ENCODE data around the gene SPATA32.

Gene SPATA32

DNA sequence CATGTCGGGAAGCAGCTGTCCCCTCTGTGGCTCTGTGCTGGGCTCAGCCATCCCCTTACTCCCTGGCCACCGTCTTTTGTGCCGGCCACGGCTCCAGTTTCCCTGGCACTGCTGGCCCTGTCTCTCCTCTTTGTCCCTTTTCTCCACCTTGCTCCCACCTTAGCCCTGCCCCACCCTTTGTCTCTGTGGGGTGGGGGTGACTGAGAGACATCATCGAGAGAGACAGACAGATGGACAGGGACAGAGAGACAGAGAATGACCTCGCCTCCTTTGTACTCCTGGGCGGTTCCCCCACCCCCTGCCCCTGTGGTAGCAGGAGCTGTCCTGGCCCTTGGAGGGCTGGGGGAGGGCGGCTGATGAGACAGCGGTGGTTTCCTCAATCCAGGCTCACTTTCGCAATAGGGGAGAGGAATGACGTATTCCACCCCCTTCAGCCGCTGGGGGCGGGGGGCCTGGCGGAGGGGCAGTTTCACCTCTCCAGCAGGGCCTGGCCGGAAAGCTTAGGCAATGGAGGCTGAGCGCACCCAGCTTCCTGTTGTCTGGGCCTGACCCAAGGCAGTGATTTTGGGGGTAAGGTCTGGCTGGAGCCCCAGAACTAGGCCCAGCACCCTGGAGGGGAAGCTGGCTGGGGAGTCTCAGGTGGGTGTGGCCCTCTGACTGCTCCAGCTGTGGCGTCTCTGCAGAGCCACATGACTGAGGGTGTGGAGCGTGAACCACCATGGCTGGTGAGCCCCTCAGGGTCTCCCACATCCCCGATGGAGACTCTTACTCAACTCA lies 32.9 kb downstream of the SPATA32 start:
- peak; percentile 81 for DNase-seq (ENCODE audit: low read depth)

DNA sequence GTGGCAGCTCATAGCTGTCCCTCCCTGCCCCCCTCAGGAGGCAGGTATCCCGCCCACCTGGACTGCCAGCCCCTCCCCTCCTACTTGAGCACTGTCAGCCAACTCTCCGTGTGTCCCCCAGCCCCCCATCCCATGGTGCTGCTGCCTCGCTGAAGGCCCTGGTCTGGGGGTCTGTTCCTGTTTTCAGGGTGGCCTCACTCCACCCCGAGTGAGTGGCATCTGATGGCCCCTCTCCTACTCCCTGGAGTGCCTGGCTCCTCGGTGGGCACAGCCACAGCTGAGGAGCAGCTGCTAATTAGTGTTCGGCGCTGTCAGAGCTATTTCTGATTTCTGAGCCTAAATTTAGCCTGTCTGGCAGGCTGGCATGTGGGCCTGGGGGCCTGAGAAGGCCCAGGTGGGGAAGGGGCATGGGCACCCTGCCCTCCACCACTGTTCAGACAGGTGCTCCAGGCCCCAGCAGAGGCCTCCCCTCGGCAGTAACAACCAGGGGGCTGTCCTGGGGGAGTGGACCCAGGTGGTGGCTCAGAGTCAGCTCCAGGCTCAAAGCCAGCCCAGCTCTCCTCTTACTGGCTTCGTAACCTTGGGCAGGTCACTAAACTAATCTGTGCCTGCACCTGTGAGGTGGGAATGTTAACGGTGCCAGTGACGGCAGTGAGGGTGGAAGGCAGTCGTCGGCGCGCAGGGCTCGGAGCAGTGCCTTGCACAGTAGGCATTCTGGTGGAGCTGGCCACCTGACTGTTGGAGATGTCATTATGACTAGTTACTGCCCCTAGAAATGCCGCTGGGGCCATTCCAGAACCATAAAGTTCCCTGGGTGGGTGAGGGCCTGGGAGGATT lies 33.8 kb downstream of the SPATA32 start:
- DNase-seq (ENCODE audit: low read depth) = no peak

DNA sequence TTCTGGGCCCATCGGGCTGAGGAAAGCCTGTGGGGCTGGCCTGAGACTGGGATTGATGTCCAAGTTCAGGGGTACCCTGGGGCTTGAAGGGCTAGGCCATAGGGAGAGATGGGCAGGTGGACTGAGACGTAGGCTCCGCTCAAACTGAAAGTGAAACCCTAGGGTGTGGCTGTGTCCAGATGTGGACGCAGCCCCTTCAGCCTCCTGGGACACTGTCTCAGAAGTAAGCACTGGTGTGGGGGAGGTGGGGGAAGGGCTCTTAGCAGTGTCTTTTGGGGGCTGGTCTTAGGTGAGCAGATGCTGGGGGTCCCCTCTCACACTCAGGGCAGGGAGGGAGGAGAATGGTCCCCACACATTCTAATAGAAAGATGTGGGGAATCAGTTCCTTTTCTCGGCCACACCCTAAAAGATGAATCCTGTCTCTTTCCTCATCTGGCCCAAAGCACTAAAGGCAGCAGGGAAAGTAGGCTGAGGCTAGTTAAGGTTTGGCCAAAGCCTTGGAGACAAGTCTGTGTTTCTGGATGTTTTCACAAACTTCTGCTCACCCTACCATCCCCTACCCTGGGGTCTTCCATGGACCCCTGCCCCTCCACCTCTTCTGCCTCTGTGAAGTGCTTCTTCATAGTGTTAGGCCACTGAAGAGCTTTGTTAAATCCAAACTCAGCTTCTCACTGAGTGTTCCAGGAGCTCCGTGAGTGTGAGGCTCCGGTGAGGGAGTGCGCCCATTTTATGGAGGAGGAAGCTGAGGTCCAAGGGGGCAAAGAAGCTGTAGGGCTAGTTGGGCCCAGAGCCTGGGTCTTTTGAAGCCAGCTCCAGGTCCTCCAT lies 34.6 kb downstream of the SPATA32 start:
- no peak for DNase-seq (ENCODE audit: low read depth)

DNA sequence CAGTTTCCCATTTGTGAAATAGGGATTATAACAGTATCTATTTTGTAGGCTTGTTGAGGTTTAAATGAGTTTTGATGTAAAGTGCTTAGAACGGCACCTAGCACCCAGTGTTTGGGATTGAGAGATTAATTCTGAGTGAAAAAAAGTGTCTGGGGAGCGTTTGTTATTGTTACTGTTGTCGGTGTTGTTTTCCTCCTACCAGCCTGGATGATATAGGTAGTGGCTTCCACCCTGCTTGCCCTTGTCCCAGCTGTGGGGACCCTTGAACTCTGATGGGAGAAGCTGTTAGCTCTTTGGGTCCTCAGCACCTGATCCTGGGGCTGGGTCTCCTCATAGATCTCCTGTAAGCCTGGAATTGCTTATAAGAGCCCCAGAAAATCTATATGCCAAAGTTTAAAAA lies 35.3 kb downstream of the SPATA32 start:
- DNase-seq (ENCODE audit: low read depth) = no peak

DNA sequence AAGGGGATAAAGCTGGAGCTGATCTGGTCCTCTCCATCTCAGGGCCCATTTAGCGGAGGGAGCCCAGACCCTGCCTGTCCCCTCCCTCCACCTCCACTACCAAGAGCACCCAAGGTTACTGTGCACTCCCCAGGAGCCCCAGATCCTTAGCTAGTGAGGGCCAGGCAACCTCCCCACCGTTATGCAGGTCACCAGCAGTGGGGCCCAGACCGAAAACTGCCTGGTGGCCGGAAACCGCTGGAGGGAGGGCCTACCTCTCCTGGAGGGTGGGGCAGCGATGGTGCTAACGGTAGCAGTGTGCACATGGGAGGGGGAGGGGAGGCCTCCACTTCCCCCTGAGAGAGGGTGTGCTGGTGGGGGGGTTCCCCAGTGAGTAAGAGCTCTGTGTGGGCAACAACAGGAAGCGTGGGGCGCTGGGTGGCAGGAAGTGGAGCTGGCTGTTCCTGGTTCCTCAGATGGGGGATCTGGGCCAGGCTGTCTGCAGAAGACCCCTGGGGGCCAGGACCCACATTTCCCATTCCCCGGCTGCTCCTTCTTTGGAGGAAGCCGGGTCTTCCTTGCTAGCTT lies 35.8 kb downstream of the SPATA32 start:
- peak; percentile 93 for DNase-seq (ENCODE audit: low read depth)

DNA sequence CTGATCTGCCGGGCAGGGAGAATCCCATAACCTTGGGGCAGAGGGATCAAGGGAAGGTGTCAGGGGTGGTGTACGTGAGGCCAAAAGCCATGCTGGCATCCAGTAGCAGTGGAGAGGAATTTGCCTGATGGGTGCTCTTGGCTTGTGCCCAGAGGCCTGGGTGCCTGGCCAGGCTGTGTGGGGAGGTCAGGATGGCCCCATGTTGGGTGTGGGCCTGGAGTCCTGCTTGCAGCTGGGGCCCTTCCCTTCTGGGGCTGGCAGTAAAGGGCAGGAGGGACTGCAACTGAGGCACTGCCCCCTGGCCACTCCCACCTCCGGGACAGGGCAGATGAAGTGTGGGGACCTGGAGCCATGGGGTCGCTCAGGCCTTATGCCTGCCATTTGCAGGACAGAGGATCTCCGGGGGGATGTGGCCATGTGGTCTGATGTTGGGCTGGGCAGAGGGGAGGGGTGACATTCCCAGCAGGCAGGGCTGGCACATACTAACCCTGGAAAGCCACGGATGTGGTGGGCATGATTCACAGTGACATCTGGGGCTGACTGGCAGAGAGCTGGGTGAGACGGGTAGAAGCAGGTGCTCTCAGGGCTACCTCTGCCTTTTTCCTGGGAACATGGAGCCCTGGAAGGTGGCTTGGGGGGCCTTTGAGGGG lies 36.7 kb downstream of the SPATA32 start:
- DNase-seq (ENCODE audit: low read depth) = no peak

DNA sequence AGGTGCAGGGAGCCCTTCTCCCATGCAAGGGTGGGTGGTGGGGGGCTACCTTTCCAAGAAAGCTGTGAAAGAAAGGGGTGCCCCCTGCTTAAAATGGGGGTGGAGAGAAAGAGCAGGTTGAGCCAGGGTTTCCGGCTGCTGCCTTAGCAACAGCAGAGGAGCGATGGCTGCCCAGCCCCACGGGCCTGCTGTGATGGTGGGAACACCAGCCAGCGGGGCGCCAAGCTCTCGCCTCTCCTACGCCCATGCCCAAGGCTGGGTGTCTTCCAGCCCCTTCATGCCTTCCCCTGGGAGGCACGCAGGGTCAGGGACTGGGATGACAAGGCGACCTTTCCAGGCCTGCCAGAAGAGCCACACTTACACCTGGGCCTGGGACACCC lies 37.2 kb downstream of the SPATA32 start:
- DNase-seq (ENCODE audit: low read depth) = no peak

DNA sequence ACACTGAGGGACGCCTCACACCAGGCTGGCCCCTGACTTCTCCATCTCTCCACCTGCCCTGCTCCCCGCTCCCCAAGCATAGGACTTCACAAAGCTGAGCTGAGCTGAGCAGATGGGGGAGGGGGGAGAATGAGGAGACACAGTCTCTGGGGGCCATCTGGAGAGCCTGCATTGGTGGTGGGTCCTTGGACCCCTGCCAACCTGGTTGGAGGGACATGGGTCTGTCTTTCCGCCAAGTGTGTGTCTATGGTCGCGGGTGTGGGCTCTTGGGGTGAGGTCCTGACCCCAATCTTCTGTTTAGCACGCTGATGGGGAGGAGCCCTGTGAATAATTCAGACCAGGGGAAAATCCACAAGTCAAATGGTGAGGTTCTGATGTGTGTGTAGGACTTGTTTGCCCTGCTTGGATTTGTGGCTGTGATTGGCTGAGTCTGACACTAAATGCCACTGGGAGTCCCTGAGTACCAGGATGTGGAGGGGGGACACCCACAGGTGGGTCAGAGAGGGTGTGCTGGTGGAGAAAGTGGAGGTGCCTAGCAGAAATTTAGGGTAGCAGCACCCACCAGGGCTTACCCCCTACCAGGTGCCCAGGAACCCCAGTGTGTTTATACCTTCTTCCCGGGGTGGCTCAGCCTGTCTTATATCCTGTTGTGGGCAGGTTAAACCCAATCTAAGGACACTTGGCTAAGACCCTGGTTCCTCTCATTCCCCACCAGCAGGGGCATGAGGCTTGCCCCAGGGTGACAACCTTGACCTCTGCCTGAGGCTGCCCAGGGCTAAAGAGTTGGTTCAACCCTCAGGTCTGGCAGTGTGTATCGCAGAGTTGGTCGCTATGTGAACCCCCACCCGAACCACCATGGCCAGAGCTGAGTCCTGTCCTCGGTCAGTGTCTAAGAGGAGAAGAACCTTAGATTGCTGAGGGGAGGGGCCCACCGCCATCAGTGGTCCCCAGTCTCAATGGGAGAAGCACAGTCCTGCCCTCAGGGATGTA lies 38.1 kb downstream of the SPATA32 start:
- no peak for DNase-seq (ENCODE audit: low read depth)

DNA sequence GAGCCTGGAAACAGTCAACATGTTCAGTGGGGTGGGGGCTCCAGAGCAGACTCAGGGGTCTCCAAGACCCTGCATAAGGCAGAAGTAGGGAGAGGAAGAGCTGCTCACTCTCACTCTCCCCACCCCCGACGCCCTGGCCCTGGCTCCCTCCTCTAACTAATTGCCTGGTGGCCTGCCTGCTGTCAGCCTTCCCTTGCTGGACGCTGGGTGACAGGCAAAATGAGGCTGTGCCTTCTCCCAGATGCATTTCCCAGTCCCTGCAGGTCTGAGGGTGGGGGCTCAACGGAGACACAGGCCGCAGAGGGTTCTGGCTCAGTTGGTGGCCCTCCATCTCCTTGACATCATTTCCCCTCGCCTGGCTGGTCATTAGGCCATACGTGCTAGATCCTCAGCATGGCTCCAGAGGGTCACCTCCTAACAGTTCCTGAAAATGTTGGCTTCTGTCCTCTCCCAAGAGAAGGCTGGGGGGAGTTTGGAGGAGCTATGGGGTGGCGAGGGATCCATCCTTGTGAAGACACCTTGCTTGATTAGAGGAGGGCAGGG lies 38.8 kb downstream of the SPATA32 start:
- no peak for DNase-seq (ENCODE audit: low read depth)

DNA sequence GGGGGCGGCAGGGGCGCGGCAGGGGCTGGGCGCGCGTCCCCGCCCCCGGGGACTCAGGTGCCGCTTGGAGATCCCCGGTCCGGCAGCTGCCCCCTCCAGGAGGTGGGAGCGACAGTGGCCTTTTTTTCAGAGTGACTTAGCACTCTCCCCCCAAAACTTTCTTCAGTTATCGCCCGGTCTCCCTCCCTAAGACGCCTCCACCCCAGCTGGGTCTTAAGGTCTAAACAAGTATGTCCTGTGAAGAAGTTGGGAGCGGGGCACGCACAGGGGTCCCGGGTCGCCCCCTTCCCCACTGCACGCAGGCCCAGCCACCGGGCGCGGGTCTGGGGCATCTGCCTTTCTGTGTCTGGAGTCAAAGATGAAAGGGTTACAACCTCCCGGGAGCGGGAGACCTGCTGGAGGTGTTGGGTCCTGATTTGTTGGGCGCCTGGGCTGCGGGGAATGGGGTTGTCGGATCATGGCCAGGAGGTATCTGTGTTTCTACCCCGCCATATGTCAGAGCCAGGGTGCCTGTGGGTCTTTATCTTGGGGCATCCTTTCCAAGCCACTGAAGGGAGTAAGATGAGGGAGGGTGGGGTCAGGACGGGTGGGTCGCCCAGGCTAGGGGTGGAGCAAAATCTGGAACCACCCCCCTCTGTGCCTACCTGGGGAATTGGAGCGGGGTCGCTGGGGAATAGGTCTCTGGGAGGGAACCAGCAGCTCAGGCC lies 39.5 kb downstream of the SPATA32 start:
- no peak for DNase-seq (ENCODE audit: low read depth)

DNA sequence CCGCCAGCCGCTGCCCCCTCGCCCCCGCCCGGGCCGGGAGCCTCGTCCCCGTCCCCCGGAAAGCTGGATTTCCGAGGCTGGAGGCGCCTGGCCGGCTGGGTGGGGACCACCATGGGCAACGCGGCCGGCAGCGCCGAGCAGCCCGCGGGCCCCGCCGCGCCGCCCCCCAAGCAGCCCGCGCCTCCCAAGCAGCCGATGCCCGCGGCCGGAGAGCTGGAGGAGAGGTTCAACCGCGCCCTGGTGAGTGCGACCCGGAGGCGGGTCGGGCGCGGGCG lies 39.9 kb downstream of the SPATA32 start:
- no peak for DNase-seq (ENCODE audit: low read depth)

DNA sequence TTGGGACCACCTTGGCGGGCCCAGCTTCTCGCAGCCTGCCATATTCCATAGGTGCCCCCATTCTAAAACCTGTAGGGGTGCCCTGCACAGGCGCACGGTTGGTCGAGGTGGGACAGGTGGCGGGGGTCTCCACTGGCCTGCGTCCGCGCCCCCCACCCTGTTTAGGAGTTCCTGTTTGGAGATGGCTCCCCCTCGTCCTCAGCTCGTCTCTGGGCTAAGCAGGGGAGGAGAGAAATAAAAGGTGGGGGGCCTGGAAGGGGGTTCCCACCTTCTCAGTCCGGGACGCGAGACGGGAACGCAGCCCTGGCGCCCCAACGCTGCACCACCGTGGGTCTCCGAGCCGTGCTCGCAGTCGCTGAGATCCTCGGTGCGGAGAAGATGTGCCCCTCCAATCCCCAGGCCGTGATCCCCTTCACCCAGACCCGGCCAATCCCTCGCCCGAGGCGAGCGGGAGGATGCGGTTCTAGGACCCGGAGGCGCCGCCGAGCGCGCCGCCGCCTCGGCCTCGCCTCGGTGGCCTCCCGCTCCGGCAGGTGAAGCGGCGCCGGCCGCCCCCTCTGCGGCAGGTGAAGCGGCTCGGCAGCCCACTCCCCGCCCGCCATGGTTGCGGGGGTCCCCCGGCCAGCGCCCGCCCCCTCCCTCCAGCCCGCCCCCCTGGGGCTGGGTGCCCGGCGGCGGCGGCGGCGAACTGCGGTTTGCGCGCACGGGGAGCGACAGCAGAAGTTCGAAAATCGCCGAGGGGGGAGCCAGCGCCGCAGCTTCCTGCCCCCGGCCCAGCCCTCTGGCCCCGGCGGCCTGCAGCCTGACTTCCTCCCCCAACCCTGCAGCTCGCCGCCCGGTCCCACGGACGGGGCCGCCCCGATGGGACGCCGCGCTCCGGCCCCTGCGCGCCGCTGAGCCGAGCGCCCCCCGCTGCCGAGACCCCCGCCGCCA lies 40.5 kb downstream of the SPATA32 start, which contains the start of gene FMNL1:
Gene FMNL1, plus strand, starts transcription at position 805 of the 933 bp plus-strand sequence. CDS start 240 bp downstream, outside the sequence.
- no peak for DNase-seq (ENCODE audit: low read depth)

DNA sequence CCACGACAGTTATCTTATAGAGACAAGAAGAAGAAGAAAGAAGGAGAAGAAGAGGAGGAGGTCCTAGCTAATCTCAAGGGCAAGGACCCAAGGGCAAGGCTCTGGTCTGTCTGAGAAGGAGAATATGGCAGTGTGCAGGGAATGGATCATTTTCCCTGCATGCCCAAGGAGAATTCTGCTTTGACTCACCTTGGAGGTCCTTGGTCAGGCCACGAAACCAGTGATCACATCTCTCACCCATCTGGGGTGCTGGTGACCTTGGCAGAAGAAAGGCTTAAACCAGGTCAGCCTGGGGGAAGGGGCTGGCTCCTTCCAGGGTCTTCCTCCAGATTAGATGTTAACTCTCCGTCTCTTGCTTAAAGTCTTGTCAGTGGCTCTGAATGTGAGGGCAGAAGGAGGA lies 41.8 kb downstream of the SPATA32 start:
- DNase-seq (ENCODE audit: low read depth) = no peak

DNA sequence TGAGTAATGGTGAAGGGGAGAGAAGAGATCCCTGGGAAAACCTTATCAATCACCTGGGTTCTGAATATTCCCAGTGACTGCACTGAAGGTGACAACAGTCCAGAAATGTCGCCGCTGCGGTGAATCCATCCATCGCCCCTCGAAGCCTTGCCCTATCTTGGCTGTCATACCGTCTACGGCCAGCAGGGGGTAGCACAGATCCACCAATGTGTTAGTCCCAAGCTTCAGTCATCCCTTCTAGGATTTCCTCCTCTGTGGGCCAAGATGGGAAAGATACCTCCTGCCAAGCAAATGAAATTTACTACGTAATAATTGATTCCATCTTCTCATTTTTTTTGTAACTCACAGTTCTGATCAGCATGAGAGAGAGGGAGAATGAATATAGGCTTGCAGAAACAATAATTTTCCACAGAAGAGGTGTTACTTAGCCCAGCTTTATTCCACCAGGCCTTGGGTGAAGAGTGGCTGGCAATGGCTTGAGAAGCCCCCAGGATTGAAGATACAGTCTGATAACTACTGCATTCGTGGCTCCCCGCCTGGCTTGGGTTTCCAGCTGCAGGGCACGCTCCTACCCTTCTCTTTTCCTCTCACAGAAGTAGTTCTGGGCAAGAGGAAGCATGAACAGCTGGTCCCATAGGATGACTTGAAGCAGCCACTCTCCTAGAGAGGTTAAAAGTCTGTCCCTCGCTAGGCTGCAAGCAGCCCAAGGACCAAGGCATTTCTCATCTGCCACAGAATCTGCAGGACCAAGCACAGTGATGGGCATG lies 42.8 kb downstream of the SPATA32 start:
- DNase-seq (ENCODE audit: low read depth) = peak; percentile 90

Measured in stimulated activated CD8-positive, alpha-beta memory T cell treated with anti-CD3 and anti-CD28 coated beads, Interleukin-7, amount 100 ng/mL, for 24 hours (primary cell).